ENCODE data around the gene RHEX. TPM values are rescaled to one million over a fixed set of nuclear protein-coding genes. Genes with fewer than 3 reads are reported as not detected.

The RHEX gene
- total RNA-seq, 6 donors from 2014 or later = 1.4 to 19.0 (median 6.8) TPM; not detected in 1

GRCh38 chr1:206105464-206105995 lies 52.6 kb downstream of the RHEX start:
- WGBS, 2 donors = 74 to 81% methylated on average over 4 of the region's 4 CpGs
- TF ChIP-seq CTCF (IDR thresholded peaks at IDR 0.05) = no peak
- no peak for TF ChIP-seq EP300 (IDR thresholded peaks at IDR 0.05)
- TF ChIP-seq POLR2AphosphoS5 (IDR thresholded peaks at IDR 0.05) = no peak
- no peak for TF ChIP-seq POLR2A (IDR thresholded peaks at IDR 0.05)

GRCh38 chr1:206106328-206107167 lies 53.6 kb downstream of the RHEX start:
- DNase-seq (peak in 1 of 2 donors; percentile 86), ATAC-seq (ENCODE audit: low FRiP score in 2 of 2) (peak; percentile 91 to 94)
- Histone ChIP-seq H3K4me3 (no peak overlapping the region), H3K27ac (no peak overlapping the region), H3K27me3 (no peaks in the 10 kb centered on the region), H3K4me1 (peaks cover 0 to 5% (median 2%) of the 10 kb centered on the region in 4 donors), H3K36me3 (no peaks in the 10 kb centered on the region), H3K9me3 (no peaks in the 10 kb centered on the region)
- peak in 1 of 2 donors; percentile 9 for TF ChIP-seq POLR2AphosphoS5 (IDR thresholded peaks at IDR 0.05)
- TF ChIP-seq POLR2A (IDR thresholded peaks at IDR 0.05) = no peak
- TF ChIP-seq CTCF (IDR thresholded peaks at IDR 0.05) = peak; percentile 82 to 91 (median 86)
- TF ChIP-seq EP300 (IDR thresholded peaks at IDR 0.05) = no peak
- WGBS, 2 donors = 42 to 47% methylated on average over 8 of the region's 8 CpGs

More at GRCh38 chr1:206105464-206105995, 52.6 kb downstream of the RHEX start:
- Histone ChIP-seq H3K27me3 (no peaks in the 10 kb centered on the region), H3K27ac (no peak overlapping the region), H3K4me1 (peaks cover 0 to 5% (median 2%) of the 10 kb centered on the region in 4 donors), H3K36me3 (no peaks in the 10 kb centered on the region), H3K9me3 (no peaks in the 10 kb centered on the region), H3K4me3 (no peak overlapping the region)
- ATAC-seq (ENCODE audit: low FRiP score in 2 of 2) (no peak), DNase-seq (no peak)

- ATAC-seq (ENCODE audit: low FRiP score in 2 of 2) (no peak), DNase-seq (no peak)
- no peaks in the 10 kb centered on the region for H3K9me3 ChIP-seq
- no peaks in the 10 kb centered on the region for H3K36me3 ChIP-seq
- H3K4me1 ChIP-seq = peaks cover 0 to 5% (median 0%) of the 10 kb centered on the region in 4 donors
- WGBS, 2 donors = 69 to 71% methylated on average over 7 of the region's 7 CpGs
- H3K27ac ChIP-seq = no peak overlapping the region
- no peak overlapping the region for H3K4me3 ChIP-seq
- TF ChIP-seq POLR2A (IDR thresholded peaks at IDR 0.05) = no peak
- TF ChIP-seq POLR2AphosphoS5 (IDR thresholded peaks at IDR 0.05) = no peak
- no peak for TF ChIP-seq EP300 (IDR thresholded peaks at IDR 0.05)
- no peak for TF ChIP-seq CTCF (IDR thresholded peaks at IDR 0.05)
- H3K27me3 ChIP-seq = no peaks in the 10 kb centered on the region
These were observed 54.2 kb downstream of the RHEX start for GRCh38 chr1:206107168-206107544.

GRCh38 chr1:206108635-206109034 lies 55.7 kb downstream of the RHEX start:
- Histone ChIP-seq H3K9me3 (no peaks in the 10 kb centered on the region), H3K4me1 (peaks cover 0 to 11% (median 7%) of the 10 kb centered on the region in 4 donors), H3K27ac (no peak overlapping the region), H3K27me3 (no peaks in the 10 kb centered on the region), H3K4me3 (no peak overlapping the region), H3K36me3 (no peaks in the 10 kb centered on the region)
- DNase-seq = no peak
- no peak for TF ChIP-seq POLR2A (IDR thresholded peaks at IDR 0.05)
- 81 to 100% methylated on average over 2 of the region's 2 CpGs for WGBS, 2 donors
- ATAC-seq (ENCODE audit: low FRiP score in 2 of 2) = no peak

GRCh38 chr1:206109718-206110117 lies 56.7 kb downstream of the RHEX start:
- Histone ChIP-seq H3K4me1 (peaks cover 0 to 11% (median 7%) of the 10 kb centered on the region in 4 donors), H3K27me3 (no peaks in the 10 kb centered on the region), H3K4me3 (no peak overlapping the region), H3K9me3 (no peaks in the 10 kb centered on the region), H3K36me3 (no peaks in the 10 kb centered on the region), H3K27ac (no peak overlapping the region)
- WGBS, 2 donors = 73 to 87% methylated on average over 4 of the region's 4 CpGs
- ATAC-seq (ENCODE audit: low FRiP score in 2 of 2) (no peak), DNase-seq (no peak)
- TF ChIP-seq CTCF (IDR thresholded peaks at IDR 0.05) (no peak), EP300 (IDR thresholded peaks at IDR 0.05) (no peak), POLR2AphosphoS5 (IDR thresholded peaks at IDR 0.05) (no peak), POLR2A (IDR thresholded peaks at IDR 0.05) (no peak)

Data from upper lobe of left lung (tissue), 6 donors.